Urothelium cell line (cell line): Measurements from ENCODE around the gene PSMG3.

ENCODE experiments used
- DNase-seq: peaks from one replicate; pipeline ENCODE4 v3.0.0; 2011; ENCODE audit warnings: low spot score, mixed read lengths
- FAIRE-seq: peaks from 2 replicates; lab custom pipeline; 2011; peaks lifted over from hg19 to GRCh38; lab: Jason Lieb, UNC

Gene PSMG3

DNA sequence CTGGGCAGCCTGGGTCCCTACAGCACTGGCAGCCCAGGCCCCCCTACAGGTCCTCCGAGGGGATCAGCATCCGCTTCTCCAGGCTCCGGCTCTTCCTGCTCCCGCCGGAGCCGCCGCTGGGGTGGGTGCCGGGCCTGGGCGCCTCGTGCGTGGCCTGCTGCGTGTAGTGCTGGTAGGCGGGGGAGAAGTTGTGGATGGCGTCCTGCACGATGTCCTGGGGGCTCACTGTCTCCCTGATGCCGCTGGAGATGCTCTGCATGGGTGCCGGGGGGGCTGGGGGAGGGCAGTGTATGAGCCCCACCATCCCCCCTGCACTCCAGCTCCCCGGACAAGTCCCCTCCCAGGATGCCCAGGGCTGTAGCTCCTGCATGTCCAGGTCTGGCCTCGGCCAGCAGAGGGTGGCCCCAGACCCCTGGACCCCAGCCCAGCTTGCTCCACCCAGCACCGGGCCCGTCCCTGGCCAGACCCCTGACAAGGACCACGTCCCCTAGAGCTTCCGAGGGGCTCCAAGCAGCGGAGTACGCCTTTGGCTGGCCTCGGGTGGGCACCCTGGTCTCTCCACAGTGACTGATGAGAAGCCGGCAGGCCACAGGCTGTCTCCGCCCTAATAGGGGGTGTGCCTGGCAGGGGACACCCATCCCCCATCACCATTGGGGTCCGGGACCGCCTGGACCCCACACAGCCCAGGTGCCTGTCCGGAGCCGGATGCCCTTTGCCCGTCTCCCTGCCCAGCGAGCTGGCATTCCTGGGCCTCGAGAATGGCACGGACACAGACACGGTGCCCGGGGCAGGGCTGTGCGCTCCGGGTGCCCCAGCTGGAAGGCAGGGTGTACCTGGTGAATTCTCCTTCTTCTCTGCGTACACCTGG lies 22.7 kb downstream of the PSMG3 start:
- DNase-seq, result no peak
- no peak for FAIRE-seq

DNA sequence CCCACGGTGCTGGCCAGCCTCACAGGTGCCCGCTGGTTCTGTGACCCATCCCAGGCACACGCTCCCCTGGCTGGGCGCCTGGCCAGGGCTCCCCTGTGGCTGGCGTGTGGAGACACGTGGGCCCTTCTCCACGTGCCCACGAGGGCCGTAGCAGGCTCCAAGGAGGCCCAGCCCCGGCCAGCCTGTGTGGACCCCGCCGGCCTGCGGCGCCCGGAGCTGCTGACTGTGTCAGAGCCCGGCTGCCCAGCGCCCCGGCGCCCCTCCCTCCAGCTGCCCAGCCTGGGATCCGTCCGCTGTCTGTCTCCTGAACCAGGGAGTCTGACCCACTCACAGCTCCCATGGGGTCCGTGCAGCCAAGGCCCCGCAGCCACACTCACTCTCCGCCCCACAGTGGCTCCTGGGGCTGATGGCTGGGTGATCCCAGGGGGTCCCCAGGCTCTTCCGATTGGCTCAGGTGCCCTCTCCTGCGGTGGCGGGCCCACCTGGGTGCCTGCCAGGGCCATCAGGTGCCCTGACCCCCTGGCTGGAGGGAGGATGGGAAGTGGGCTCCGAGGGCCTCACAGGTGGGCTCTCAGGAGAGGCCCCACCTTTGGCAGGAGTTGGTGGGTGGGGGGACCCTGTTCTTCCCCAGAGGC lies 23.4 kb downstream of the PSMG3 start:
- no peak for FAIRE-seq
- no peak for DNase-seq

GRCh38 chr7:1545417-1546246 lies 24.2 kb downstream of the PSMG3 start:
- DNase-seq, result no peak
- peak; percentile 74 for FAIRE-seq

DNA sequence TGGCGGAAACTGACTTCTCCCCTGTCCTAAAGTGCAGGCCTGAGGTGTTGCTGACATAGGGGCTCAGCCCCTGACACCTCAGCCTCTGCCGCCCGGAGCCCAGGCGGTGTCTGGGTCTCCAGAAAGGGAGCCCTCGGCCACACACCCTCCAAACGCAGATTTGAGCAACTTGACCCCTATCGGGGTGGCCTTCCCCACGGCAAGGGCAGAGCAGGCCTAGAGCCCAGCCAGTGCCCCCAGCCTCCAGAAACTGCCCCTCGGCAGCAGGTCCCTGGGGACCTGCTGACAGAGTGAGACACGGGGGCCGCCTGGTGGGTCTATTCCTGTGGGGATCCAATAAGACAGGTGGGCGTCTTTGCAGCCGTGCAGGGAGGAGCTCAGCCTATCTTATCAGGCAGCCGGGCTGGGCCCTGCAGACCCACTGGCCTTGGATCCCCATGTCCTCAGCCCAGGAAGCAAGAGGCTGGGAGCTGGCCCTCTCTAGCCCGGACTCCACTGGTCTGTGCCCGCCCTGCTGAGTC lies 24.9 kb downstream of the PSMG3 start:
- DNase-seq, result no peak
- peak; percentile 5 for FAIRE-seq

GRCh38 chr7:1544178-1544895 lies 25.5 kb downstream of the PSMG3 start:
- no peak for DNase-seq
- FAIRE-seq, result peak; percentile 68

- FAIRE-seq, result peak; percentile 91
- DNase-seq, result no peak
These were observed 26.0 kb downstream of the PSMG3 start for GRCh38 chr7:1543826-1544177.

DNA sequence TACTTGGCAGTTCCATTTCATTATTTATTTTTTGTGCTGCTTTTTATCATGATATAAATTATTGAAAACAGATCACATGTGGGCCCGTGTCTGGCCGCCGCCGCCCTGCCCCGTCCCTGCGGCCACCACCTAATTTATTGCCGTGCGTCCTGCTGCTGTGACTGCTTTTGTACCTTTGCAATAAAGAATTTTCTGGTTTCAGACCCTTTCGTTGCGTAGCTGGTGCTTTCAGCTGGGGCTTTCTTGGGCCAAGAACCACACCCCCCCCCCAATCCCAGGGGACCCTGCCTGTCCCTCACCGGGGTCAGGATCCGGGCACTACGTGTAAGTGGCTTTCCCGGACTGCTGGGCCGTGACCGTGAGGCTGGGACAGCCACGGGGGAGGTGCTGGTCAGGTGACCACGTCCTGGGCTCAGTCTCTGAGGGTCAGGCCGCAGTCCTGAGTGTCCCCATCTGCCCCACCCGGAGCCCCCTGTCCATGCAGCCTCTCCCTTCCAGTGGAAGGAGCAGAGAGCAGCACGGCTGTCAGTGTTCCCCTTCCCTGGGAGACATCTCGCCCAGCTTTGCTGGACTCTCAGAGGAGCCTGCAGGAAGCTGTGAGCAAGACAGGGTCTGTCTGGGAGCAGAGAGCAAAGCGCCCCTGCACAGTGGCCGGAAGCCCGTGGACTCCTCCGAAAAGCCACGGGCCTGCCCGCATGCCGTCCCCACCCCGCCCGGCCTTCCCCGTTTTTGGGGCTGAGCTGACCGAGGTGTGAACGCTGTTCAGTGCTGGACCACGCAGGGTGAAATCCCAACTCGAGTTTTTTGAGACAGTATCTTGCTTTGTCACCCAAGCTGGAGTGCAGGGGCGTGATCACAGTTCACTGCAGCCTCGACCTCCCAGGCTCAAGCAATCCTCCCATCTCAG lies 26.7 kb downstream of the PSMG3 start:
- FAIRE-seq, result peak; percentile 91

GRCh38 chr7:1542329-1542728 lies 27.5 kb downstream of the PSMG3 start:
- FAIRE-seq, result no peak
- DNase-seq, result no peak

More for the DNA sequence above, 26.7 kb downstream of the PSMG3 start:
- no peak for DNase-seq

- FAIRE-seq (no peak), DNase-seq (no peak)
These were observed 28.2 kb downstream of the PSMG3 start for GRCh38 chr7:1541431-1542162.

- FAIRE-seq (no peak), DNase-seq (no peak)
These were observed 29.0 kb downstream of the PSMG3 start for GRCh38 chr7:1540776-1541271.

- no peak for FAIRE-seq
- DNase-seq, result no peak
These were observed 29.7 kb downstream of the PSMG3 start for GRCh38 chr7:1539882-1540775.

DNA sequence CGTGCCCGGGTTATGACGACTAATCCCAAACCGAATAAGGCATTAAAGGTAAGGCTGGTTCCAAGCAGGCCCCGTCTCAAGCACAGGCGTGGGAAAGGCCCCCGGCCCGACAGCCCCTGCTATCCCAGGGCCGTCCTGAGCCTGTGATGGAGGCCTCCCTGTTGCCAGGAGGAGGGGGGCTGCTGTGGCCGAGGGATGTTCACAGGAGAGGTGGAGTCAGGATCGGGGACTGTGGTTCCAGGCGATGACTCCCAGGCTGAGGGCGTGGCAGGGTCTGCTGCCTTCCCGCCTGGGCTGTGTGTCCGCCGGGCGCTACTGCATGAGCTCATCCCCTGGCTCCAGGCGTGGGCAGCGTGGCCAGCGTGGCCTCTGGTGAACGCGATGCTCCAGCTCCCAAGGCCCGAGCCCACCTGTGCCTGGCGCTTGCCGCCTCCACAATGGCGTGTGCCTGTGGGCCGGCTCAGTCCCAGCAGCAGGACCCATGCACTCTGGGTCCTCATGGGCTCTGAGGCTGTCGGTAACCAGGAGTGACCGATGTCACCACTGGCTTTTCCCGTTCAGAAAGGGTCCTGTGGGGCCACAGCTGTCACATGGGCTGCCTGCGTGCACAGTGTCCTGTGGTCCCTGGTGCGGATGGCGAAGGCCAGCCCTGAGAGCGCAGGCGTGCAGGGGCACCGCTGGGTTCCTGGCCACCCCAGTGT lies 30.5 kb downstream of the PSMG3 start:
- FAIRE-seq (peak; percentile 99), DNase-seq (peak; percentile 94)

DNA sequence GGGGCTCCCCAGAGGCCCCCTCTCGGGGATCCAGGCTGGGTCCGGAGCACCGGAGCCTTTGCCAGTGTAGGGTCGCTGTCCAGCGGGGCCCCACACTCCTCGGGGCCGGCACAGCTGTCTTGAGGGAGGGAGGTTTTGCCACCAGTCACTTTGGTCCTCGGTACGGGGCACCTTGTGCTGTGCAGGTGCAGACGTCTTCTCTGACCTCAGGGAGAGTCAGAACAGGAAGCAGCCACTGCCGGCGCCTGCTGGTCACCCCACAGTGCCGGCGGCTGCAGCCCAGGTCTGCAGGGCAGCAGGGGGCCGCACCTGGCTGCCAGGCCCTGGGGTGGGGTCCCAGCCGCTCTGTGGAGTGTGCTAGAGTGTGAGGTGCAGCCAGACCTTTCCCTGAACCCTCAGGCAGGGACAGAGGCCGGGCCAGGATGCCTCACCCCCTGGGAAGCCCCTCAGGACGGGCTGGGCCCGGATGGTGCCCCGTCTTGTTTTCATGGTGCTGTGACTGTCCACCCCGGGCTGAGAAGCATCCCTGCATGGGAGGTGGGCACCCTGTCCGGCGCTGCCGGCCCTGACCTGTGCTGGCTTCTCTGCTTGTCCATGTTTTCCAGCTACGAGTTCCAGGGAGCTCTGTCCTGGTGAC lies 31.2 kb downstream of the PSMG3 start:
- DNase-seq (peak; percentile 64), FAIRE-seq (no peak)

- DNase-seq (peak; percentile 100), FAIRE-seq (no peak)
These were observed 32.1 kb downstream of the PSMG3 start for GRCh38 chr7:1537535-1538412.

DNA sequence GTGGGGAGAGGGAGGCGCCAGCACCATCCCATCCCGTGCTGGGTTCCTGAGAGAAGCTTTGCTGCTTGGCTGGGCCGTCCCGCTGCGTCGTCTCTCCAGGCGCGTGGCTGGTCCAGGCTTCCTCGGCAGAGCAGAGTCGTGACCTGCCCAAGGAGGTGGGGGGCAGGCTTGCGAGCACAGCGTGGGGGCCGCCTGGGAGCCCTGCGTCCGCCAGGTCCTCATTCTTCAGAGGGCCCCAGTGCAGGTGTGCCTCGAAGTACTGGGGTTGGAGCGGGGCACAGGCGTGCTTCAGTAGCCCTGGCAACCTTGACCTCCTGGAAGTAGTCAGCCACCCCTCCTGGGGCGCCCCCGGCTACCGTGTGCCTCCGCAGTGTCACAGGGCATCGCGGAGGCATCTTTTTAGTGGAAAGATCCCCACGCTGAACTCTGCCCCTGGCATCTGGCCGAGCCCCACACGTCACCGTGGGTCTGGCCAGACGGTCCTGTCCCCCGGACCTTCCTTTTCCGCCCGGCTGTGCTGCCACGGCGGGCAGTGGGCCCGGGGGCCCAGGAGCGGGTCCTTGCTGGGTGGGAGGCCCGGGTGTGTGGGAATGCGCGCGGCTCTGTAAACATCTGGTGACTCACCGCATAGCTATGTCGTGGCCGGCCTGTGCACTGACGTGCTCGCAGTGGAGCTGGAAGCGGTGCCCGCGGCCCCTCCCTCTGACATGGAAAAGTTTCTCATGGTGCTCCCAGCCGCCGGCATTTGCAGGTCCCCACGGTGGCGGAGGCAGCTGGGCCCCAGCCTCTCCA lies 32.9 kb downstream of the PSMG3 start:
- peak; percentile 100 for DNase-seq
- FAIRE-seq, result peak; percentile 100
